Mesodermal cell (in vitro differentiated cells): Measurements from ENCODE around the gene PARPBP.
A peak's percentile ranks its signal among the peaks of the same experiment; 100 is the strongest.
"Not testable (repeated sequence)": the region's sequence is repeated elsewhere in the genome, so short reads cannot be mapped to it uniquely, and the experiment has no call there.

ENCODE experiments used
- H3K27ac ChIP-seq: 2 replicates; pipeline ENCODE4 v1.7.0; 2013; ENCODE audit warnings: mild to moderate bottlenecking, low read depth, low read length, moderate library complexity; ENCODE audit not compliant: severe bottlenecking
- H3K36me3 ChIP-seq: 2 replicates; pipeline ENCODE4 v1.7.1; 2013; ENCODE audit warnings: mild to moderate bottlenecking, low read length, moderate library complexity; ENCODE audit not compliant: control insufficient read depth, insufficient read depth
- H3K4me1 ChIP-seq: one replicate; pipeline ENCODE4 v1.7.1; 2013; ENCODE audit warnings: mild to moderate bottlenecking, low read length; ENCODE audit not compliant: insufficient read depth, control insufficient read depth, poor library complexity, severe bottlenecking
- H3K4me3 ChIP-seq: 2 replicates; pipeline ENCODE4 v1.7.0; 2013; ENCODE audit warnings: low read length, control low read depth, mild to moderate bottlenecking; ENCODE audit not compliant: insufficient read depth, poor library complexity, severe bottlenecking; ENCODE audit errors: extremely low read depth
- H3K9me3 ChIP-seq: 2 replicates; pipeline ENCODE4 v1.7.1; 2013; ENCODE audit warnings: mild to moderate bottlenecking, low read length, moderate library complexity; ENCODE audit not compliant: control insufficient read depth
- WGBS, 2 experiments: methylation state at CpG; one replicate each; pipeline ENCODE4 v1.1.5; 2013; ENCODE audit warnings: missing lambda C conversion rate in 2 of 2; ENCODE audit not compliant: insufficient coverage in 2 of 2; 5-methylcytosine and 5-hydroxymethylcytosine counted together

The PARPBP gene

GRCh38 chr12:102197789-102198188 lies 77.8 kb downstream of the PARPBP start, which contains the start of gene PMCH:
TSS of gene PMCH (minus strand) at chr12:102197833. CDS start at chr12:102197770, 63 bp downstream.
- no peaks in the 10 kb centered on the region for H3K9me3 ChIP-seq
- no CpG with 5 or more reads among the region's 1 CpG for WGBS, 2 experiments

GRCh38 chr12:102201436-102202061 lies 81.6 kb downstream of the PARPBP start:
- Histone ChIP-seq H3K9me3 (no peaks in the 10 kb centered on the region), H3K27ac (no peak overlapping the region), H3K36me3 (peaks cover under 1% of the 10 kb centered on the region), H3K4me3 (no peak overlapping the region), H3K4me1 (no peaks in the 10 kb centered on the region)
- WGBS, 2 experiments = no CpG with 5 or more reads among the region's 3 CpGs

More at GRCh38 chr12:102197789-102198188, 77.8 kb downstream of the PARPBP start, which contains the start of gene PMCH:
- Histone ChIP-seq H3K36me3 (no peaks in the 10 kb centered on the region), H3K4me1 (no peaks in the 10 kb centered on the region), H3K27ac (no peak within 1 kb of the TSS), H3K4me3 (no peak within 1 kb of the TSS)

- Histone ChIP-seq H3K9me3 (no peaks in the 10 kb centered on the region), H3K4me3 (no peak overlapping the region), H3K27ac (no peak overlapping the region), H3K4me1 (no peaks in the 10 kb centered on the region), H3K36me3 (peaks cover 9% of the 10 kb centered on the region)
- WGBS, 2 experiments = no CpG with 5 or more reads among the region's 4 CpGs
Observed at GRCh38 chr12:102202556-102202955, 82.6 kb downstream of the PARPBP start.

- 88 to 100% methylated on average over 1 of the region's 2 CpGs for WGBS, 2 experiments
Observed at GRCh38 chr12:102204025-102204424, 84.0 kb downstream of the PARPBP start.

GRCh38 chr12:102215992-102216691 lies 96.2 kb downstream of the PARPBP start:
- 100% methylated on average over 1 of the region's 5 CpGs; no CpG with 5 or more reads in 1 of the 2 experiments for WGBS, 2 experiments
- Histone ChIP-seq H3K4me1 (no peaks in the 10 kb centered on the region), H3K36me3 (no peaks in the 10 kb centered on the region), H3K4me3 (no peak overlapping the region), H3K9me3 (no peaks in the 10 kb centered on the region), H3K27ac (no peak overlapping the region)

More at GRCh38 chr12:102204025-102204424, 84.0 kb downstream of the PARPBP start:
- Histone ChIP-seq H3K4me1 (no peaks in the 10 kb centered on the region), H3K9me3 (peaks cover 3% of the 10 kb centered on the region), H3K36me3 (peaks cover 21% of the 10 kb centered on the region), H3K4me3 (no peak overlapping the region), H3K27ac (no peak overlapping the region)

- H3K4me3 ChIP-seq = no peak overlapping the region
- H3K9me3 ChIP-seq = no peaks in the 10 kb centered on the region
- H3K4me1 ChIP-seq = no peaks in the 10 kb centered on the region
- H3K36me3 ChIP-seq = no peaks in the 10 kb centered on the region
- no peak overlapping the region for H3K27ac ChIP-seq
Observed at GRCh38 chr12:102220736-102221135, 100.8 kb downstream of the PARPBP start.

- no peak overlapping the region for H3K4me3 ChIP-seq
- H3K36me3 ChIP-seq = no peaks in the 10 kb centered on the region
- no peak overlapping the region for H3K27ac ChIP-seq
- H3K4me1 ChIP-seq = no peaks in the 10 kb centered on the region
- H3K9me3 ChIP-seq = no peaks in the 10 kb centered on the region
- WGBS, 2 experiments = no CpG with 5 or more reads among the region's 5 CpGs
Observed at GRCh38 chr12:102227954-102228353, 108.0 kb downstream of the PARPBP start.

GRCh38 chr12:102232036-102232435 lies 112.1 kb downstream of the PARPBP start:
- Histone ChIP-seq H3K4me1 (no peaks in the 10 kb centered on the region), H3K27ac (peak overlapping the region; percentile 47), H3K4me3 (no peak overlapping the region)

GRCh38 chr12:102232446-102232845 lies 112.5 kb downstream of the PARPBP start:
- no peaks in the 10 kb centered on the region for H3K9me3 ChIP-seq
- H3K36me3 ChIP-seq = no peaks in the 10 kb centered on the region
- WGBS, 2 experiments = 83 to 87% methylated on average over 1 of the region's 1 CpG
- no peaks in the 10 kb centered on the region for H3K4me1 ChIP-seq
- no peak overlapping the region for H3K27ac ChIP-seq
- no peak overlapping the region for H3K4me3 ChIP-seq

More at GRCh38 chr12:102232036-102232435, 112.1 kb downstream of the PARPBP start:
- no peaks in the 10 kb centered on the region for H3K9me3 ChIP-seq
- no peaks in the 10 kb centered on the region for H3K36me3 ChIP-seq

- Histone ChIP-seq H3K36me3 (no peaks in the 10 kb centered on the region), H3K27ac (no peak overlapping the region), H3K4me1 (no peaks in the 10 kb centered on the region), H3K4me3 (no peak overlapping the region), H3K9me3 (no peaks in the 10 kb centered on the region)
- 89 to 93% methylated on average over 2 of the region's 2 CpGs for WGBS, 2 experiments
Observed at GRCh38 chr12:102234599-102234998, 114.6 kb downstream of the PARPBP start.

- H3K36me3 ChIP-seq, H3K4me3 ChIP-seq, H3K9me3 ChIP-seq, H3K27ac ChIP-seq, H3K4me1 ChIP-seq: not testable (repeated sequence)
- 100% methylated on average over 1 of the region's 2 CpGs; no CpG with 5 or more reads in 1 of the 2 experiments for WGBS, 2 experiments
Observed at GRCh38 chr12:102240859-102241258, 120.9 kb downstream of the PARPBP start.
